Measurements from ENCODE around the gene OSTF1.

DNA sequence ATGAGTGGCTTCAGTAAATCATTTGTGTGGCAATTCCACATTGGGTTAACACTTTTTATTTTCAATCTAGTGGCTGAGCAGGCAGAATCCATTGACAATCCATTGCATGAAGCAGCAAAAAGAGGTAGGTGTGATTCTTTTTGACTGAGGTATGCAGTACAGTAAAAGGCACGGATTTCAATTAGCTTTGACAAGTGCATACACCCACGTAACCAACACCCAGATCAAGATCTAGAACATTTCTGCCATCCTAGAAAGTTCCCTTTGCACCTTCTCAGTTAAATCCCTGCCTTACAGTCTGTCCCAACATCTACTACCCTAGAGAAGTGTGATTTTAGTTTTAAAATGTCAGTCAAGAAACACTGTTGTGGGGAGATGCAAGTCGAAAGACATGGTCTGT lies 43.4 kb downstream of the OSTF1 start:
- TF ChIP-seq, protein P1, sequence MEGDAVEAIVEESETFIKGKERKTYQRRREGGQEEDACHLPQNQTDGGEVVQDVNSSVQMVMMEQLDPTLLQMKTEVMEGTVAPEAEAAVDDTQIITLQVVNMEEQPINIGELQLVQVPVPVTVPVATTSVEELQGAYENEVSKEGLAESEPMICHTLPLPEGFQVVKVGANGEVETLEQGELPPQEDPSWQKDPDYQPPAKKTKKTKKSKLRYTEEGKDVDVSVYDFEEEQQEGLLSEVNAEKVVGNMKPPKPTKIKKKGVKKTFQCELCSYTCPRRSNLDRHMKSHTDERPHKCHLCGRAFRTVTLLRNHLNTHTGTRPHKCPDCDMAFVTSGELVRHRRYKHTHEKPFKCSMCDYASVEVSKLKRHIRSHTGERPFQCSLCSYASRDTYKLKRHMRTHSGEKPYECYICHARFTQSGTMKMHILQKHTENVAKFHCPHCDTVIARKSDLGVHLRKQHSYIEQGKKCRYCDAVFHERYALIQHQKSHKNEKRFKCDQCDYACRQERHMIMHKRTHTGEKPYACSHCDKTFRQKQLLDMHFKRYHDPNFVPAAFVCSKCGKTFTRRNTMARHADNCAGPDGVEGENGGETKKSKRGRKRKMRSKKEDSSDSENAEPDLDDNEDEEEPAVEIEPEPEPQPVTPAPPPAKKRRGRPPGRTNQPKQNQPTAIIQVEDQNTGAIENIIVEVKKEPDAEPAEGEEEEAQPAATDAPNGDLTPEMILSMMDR (conservative IDR thresholded peaks at IDR 0.05) = no peak
- no peak for TF ChIP-seq EZH2 (IDR thresholded peaks at IDR 0.05; ENCODE audit: low read depth)
